HG03064 (cell line): ENCODE data around the gene ASTL.

Experiments used
- ATAC-seq: cut with Tn5 transposase; IDR thresholded peaks from one replicate; pipeline ENCODE4 v1.9.1; 2021; ENCODE audit warnings: low read depth; ENCODE audit not compliant: unreplicated experiment

The ASTL gene

GRCh38 chr2:96115631-96116423 lies 22.5 kb downstream of the ASTL start:
- ATAC-seq, result no peak

GRCh38 chr2:96114903-96115581 lies 23.3 kb downstream of the ASTL start:
- no peak for ATAC-seq

- ATAC-seq, result no peak
These were observed 23.8 kb downstream of the ASTL start for GRCh38 chr2:96114546-96114902.

- ATAC-seq, result no peak
These were observed 24.4 kb downstream of the ASTL start for GRCh38 chr2:96113951-96114350.

GRCh38 chr2:96113367-96113677 lies 25.0 kb downstream of the ASTL start:
- ATAC-seq, result no peak

GRCh38 chr2:96112501-96113366 lies 25.6 kb downstream of the ASTL start:
- ATAC-seq, result no peak

GRCh38 chr2:96111823-96112500 lies 26.3 kb downstream of the ASTL start:
- no peak for ATAC-seq

GRCh38 chr2:96111257-96111640 lies 27.1 kb downstream of the ASTL start:
- no peak for ATAC-seq

- no peak for ATAC-seq
These were observed 27.6 kb downstream of the ASTL start for GRCh38 chr2:96110621-96111256.

- ATAC-seq, result no peak
These were observed 28.3 kb downstream of the ASTL start for GRCh38 chr2:96109931-96110511.

- ATAC-seq, result no peak
These were observed 29.0 kb downstream of the ASTL start for GRCh38 chr2:96109361-96109680.

GRCh38 chr2:96108541-96109360 lies 29.6 kb downstream of the ASTL start:
- no peak for ATAC-seq

GRCh38 chr2:96108151-96108540 lies 30.2 kb downstream of the ASTL start:
- no peak for ATAC-seq

GRCh38 chr2:96107708-96108065 lies 30.6 kb downstream of the ASTL start:
- ATAC-seq, result no peak

GRCh38 chr2:96106991-96107707 lies 31.2 kb downstream of the ASTL start:
- ATAC-seq, result no peak

- ATAC-seq, result no peak
These were observed 32.1 kb downstream of the ASTL start for GRCh38 chr2:96105994-96106715.

- no peak for ATAC-seq
These were observed 33.0 kb downstream of the ASTL start for GRCh38 chr2:96105152-96105915.

GRCh38 chr2:96104487-96104861 lies 33.8 kb downstream of the ASTL start:
- ATAC-seq, result no peak
